Fibroblast of pulmonary artery (primary cell): Measurements from ENCODE around the gene NR3C2.
"Not testable (repeated sequence)": the region's sequence is repeated elsewhere in the genome, so short reads cannot be mapped to it uniquely, and the experiment has no call there.

Source experiments
- DNase-seq: peaks from one replicate; pipeline ENCODE4 v3.0.0-alpha.2; 2010; ENCODE audit warnings: low read depth
- H3K4me3 ChIP-seq: replicated peaks from 2 replicates; pipeline ENCODE4 v1.5.1; 2011; ENCODE audit warnings: low read depth, mild to moderate bottlenecking, control low read depth, low read length, moderate library complexity
- CTCF ChIP-seq: IDR thresholded peaks from 2 replicates; pipeline ENCODE4 v1.5.1; 2011; ENCODE audit warnings: mild to moderate bottlenecking, control low read depth, low read length, inconsistent platforms; ENCODE audit errors: missing control alignments

The NR3C2 gene

GRCh38 chr4:148203056-148203898 is 238.9 kb downstream of the NR3C2 start:
- DNase-seq: no peak
- TF ChIP-seq CTCF: no peak
- H3K4me3 ChIP-seq: no peak overlapping the region

DNA sequence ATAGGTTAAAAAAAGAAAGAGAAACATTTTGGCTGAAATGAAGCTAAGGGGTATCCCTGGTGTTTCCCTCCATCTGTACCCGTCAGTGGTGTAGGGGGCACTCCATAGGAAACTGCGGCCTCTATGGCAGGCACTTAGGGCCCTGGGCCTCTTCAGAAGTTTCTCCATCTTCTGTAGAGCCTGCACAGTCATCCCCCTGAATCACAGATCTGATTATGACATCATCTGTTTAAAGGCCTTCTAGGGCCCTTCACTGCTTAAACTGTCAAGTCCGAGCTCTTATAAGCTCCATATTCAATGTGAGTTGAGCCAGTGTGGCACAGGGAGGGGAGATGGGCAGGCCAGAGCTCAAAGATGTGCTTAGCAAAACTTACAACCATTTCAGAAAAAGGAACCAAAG is 241.3 kb downstream of the NR3C2 start:
- TF ChIP-seq CTCF: no peak
- DNase-seq: no peak
- H3K4me3 ChIP-seq: no peak overlapping the region

DNA sequence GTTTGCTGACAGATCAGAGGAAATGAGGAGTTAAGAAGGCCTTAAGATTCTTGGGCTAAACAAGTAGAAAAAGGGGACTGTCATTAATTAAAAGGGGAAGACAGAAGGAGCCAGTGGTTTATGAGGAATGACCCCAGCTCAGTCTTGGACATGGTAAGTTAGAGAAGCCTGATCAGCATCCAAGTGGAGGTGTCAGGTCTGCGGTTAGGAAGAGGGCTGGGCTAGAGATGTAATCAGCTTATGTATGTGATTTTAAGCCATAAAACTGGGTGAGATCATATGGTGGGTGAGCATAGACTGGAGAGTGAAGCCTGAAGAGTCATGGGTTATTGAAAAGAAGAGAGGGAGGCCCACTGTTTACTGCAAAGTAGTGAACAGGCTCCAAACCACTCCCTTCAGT is 246.1 kb downstream of the NR3C2 start:
- DNase-seq: no peak
- H3K4me3 ChIP-seq: no peak overlapping the region
- no peak for TF ChIP-seq CTCF

- H3K4me3 ChIP-seq: no peak overlapping the region
- TF ChIP-seq CTCF: no peak
- no peak for DNase-seq
These were observed 249.7 kb downstream of the NR3C2 start for GRCh38 chr4:148192526-148192925.

GRCh38 chr4:148187454-148188222 is 254.6 kb downstream of the NR3C2 start:
- not testable (repeated sequence) for DNase-seq

DNA sequence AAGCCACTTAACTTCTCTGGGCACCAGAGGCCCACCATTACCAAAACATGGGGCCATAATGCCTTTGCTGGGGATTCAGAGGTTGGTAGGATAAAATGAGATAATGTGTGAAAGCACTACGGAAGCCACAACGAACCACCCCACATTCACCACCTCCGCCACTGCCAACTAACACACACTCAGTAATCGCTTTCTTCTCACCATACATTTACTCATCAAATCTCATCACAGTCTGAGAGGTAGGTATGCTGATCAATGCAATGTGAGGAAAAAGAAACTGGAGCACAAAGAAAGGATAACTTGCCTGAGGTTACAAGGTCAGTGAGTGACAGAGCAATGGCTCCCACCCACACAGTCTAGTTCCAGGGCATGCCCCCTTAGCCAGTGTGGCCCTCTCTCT is 257.3 kb downstream of the NR3C2 start:
- no peak for DNase-seq
- H3K4me3 ChIP-seq: no peak overlapping the region
- no peak for TF ChIP-seq CTCF

More at GRCh38 chr4:148187454-148188222, 254.6 kb downstream of the NR3C2 start:
- not testable (repeated sequence) for H3K4me3 ChIP-seq

DNA sequence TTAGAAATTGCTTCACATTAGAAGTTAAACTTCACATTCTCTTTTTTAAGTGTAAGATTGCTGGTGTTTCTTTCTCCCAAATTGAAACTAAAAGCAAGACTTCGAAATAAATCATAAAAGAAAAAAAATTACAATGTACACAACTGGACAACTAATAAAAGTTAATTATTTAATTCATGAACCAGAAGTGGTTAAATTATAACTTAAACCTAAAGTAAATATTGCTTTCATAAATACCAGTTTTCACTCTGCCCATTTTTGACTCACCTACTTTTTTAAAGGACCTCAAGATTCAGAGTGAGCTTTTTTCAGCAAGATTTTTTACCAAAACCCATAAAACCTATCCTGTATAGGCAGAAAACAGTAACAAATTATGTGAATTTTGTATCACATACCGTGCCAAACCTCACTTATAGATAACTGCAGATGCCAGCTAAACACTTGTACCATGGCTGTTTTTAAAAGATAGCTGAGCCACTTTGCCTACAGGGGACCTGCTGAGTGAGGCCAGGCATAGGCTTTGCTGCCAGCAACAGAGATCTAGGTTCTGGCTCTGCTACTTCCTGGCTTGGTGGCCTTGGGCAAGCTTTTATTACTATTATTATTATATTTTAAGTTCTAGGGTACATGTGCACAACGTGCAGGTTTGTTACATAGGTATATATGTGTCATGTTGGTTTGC is 259.8 kb downstream of the NR3C2 start:
- no peak for DNase-seq
- no peak overlapping the region for H3K4me3 ChIP-seq
- TF ChIP-seq CTCF: no peak
